Common myeloid progenitor, CD34-positive (primary cell): Measurements from ENCODE around the gene TRAPPC10.
"Not testable (repeated sequence)": the region's sequence is repeated elsewhere in the genome, so short reads cannot be mapped to it uniquely, and the experiment has no call there.

ENCODE experiments used
- CTCF ChIA-PET: fragments of 350-600 bp; sonication (Branson Sonifier 250); formaldehyde crosslinking; loops from one replicate; lab custom pipeline; 2021; ENCODE audit warnings: antibody characterized with exemption; lab: Charles Lee
- POLR2A ChIA-PET: fragments of 350-600 bp; sonication (Branson Sonifier 250); formaldehyde crosslinking; loops from one replicate; lab custom pipeline; 2021; ENCODE audit warnings: antibody characterized with exemption; lab: Charles Lee
- DNase-seq, 3 donors: peaks; one replicate each; pipeline versions ENCODE4 v3.0.0 to v3.0.0-alpha.2; 2013
- H3K27ac ChIP-seq, 2 experiments: 1 replicate in 1 of 2; 2 replicates in 1 of 2; pipeline ENCODE4 v1.7.0; 2013; ENCODE audit warnings: inconsistent platforms in 2 of 2, low read length in 2 of 2, mild to moderate bottlenecking in 2 of 2, low read depth in 1 of 2, moderate library complexity in 1 of 2; ENCODE audit not compliant: severe bottlenecking in 2 of 2, insufficient read depth in 1 of 2, poor library complexity in 1 of 2
- H3K27me3 ChIP-seq, 5 experiments: replicated peaks in 2 of 5; 1 replicate in 3 of 5; 2 replicates in 2 of 5; pipeline versions ENCODE4 v1.6.1 to v1.7.0; 2013; ENCODE audit warnings: low read length in 4 of 5, mild to moderate bottlenecking in 2 of 5, moderate library complexity in 2 of 5, inconsistent platforms in 1 of 5; ENCODE audit not compliant: insufficient read depth in 5 of 5, control insufficient read depth in 4 of 5
- H3K36me3 ChIP-seq, 4 experiments: 1 replicate in 2 of 4; 2 replicates in 2 of 4; pipeline versions ENCODE4 v1.6.1 to v1.7.0; 2013; ENCODE audit warnings: low read length in 3 of 4, control low read depth in 1 of 4, mild to moderate bottlenecking in 1 of 4; ENCODE audit not compliant: control insufficient read depth in 4 of 4, insufficient read depth in 4 of 4
- H3K4me1 ChIP-seq, 4 experiments: 1 replicate in 3 of 4; 2 replicates in 1 of 4; pipeline versions ENCODE4 v1.6.1 to v1.7.1; 2013; ENCODE audit warnings: low read length in 3 of 4, mild to moderate bottlenecking in 3 of 4, control low read depth in 1 of 4, inconsistent platforms in 1 of 4, moderate library complexity in 1 of 4; ENCODE audit not compliant: control insufficient read depth in 4 of 4, insufficient read depth in 4 of 4; ENCODE audit errors: control extremely low read depth in 1 of 4
- H3K4me3 ChIP-seq, 7 experiments: 1 replicate in 4 of 7; 2 replicates in 3 of 7; pipeline versions ENCODE4 v1.5.1 to v1.7.0; 2013; ENCODE audit warnings: mild to moderate bottlenecking in 7 of 7, low read length in 6 of 7, moderate library complexity in 6 of 7, inconsistent platforms in 2 of 7, low read depth in 2 of 7, control low read depth in 1 of 7; ENCODE audit not compliant: insufficient read depth in 4 of 7, control insufficient read depth in 1 of 7; ENCODE audit errors: extremely low read depth in 1 of 7
- H3K9me3 ChIP-seq, 5 experiments: 1 replicate in 4 of 5; 2 replicates in 1 of 5; pipeline versions ENCODE4 v1.6.1 to v1.7.1; 2013; ENCODE audit warnings: low read length in 4 of 5, mild to moderate bottlenecking in 2 of 5, inconsistent platforms in 1 of 5, low read depth in 1 of 5, moderate library complexity in 1 of 5; ENCODE audit not compliant: control insufficient read depth in 4 of 5, insufficient read depth in 2 of 5; ENCODE audit errors: control extremely low read depth in 1 of 5
- WGBS: methylation state at CpG from one replicate; pipeline ENCODE4 v1.1.5; 2013; ENCODE audit not compliant: insufficient coverage; 5-methylcytosine and 5-hydroxymethylcytosine counted together

TRAPPC10 gene

DNA sequence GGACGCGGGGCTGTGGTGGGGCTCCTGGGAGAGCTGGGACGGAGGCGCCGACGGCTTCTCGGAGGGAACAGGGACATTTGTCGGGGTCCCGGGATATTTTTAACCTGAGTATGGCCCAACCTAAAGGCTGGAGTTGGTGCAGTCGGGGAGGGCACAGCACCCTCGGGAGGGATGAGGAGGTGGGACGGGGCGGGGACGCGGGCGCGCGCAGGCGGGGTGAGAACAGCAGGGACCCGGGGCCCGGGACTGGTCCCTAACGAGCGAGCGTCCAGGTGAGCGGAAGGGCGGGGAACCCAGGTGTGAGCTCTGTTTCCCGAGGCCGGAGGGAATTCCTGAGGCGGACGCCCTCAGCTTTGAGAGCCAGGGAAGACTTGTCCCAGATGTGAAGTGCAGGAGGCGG lies 95.5 kb downstream of the TRAPPC10 start:
- H3K4me3 ChIP-seq = peak overlapping the region in 2 of 7 experiments; percentile 19 to 54

GRCh38 chr21:44113702-44114371 lies 101.7 kb downstream of the TRAPPC10 start:
- H3K9me3 ChIP-seq, DNase-seq, H3K27ac ChIP-seq, H3K36me3 ChIP-seq, CTCF ChIA-PET, H3K4me3 ChIP-seq, POLR2A ChIA-PET, H3K27me3 ChIP-seq, H3K4me1 ChIP-seq: not testable (repeated sequence)
- WGBS = no CpG with 5 or more reads among the region's 33 CpGs

More for the DNA sequence above, 95.5 kb downstream of the TRAPPC10 start:
- H3K4me1 ChIP-seq, DNase-seq, H3K9me3 ChIP-seq, POLR2A ChIA-PET, H3K27ac ChIP-seq, H3K36me3 ChIP-seq, CTCF ChIA-PET, H3K27me3 ChIP-seq: not testable (repeated sequence)
- WGBS = no CpG with 5 or more reads among the region's 31 CpGs

DNA sequence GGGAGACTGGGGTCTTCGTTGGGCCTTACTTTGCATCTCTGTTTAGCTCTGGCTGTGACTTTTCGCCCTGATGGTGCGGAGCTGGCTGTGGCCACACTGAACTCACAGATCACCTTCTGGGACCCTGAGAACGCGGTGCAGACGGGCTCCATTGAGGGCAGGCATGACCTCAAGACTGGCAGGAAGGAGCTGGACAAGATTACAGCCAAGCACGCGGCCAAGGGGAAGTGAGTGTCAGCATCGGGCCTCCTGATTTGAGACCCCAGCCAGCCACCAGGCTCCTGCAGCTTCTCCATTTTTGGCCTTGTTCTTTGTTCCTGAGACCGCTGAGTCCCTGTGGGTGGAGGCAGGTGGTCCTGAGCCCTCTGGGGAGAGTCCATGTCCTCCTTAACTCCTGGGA lies 110.0 kb downstream of the TRAPPC10 start:
- CTCF ChIA-PET, POLR2A ChIA-PET: not testable (repeated sequence)
- WGBS = no CpG with 5 or more reads among the region's 10 CpGs

DNA sequence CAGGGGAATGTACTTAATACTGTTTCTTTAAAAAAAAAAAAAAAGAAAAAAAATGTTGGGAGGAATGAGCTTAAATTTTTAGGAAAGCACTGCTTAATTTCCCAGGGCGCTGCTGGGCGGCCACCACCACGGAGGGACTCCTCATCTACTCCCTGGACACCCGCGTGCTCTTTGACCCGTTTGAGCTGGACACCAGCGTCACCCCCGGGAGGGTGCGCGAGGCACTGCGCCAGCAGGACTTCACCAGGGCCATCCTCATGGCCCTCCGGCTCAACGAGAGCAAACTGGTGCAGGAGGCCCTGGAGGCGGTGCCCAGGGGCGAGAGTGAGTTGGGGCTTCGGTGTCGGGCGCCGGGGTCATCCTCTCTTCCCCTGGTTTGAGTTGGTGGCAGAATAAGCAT lies 115.7 kb downstream of the TRAPPC10 start:
- CTCF ChIA-PET, POLR2A ChIA-PET, DNase-seq, H3K36me3 ChIP-seq, H3K4me1 ChIP-seq, H3K9me3 ChIP-seq, H3K4me3 ChIP-seq, H3K27ac ChIP-seq, H3K27me3 ChIP-seq: not testable (repeated sequence)
- no CpG with 5 or more reads among the region's 19 CpGs for WGBS

More for the DNA sequence above, 110.0 kb downstream of the TRAPPC10 start:
- H3K9me3 ChIP-seq, H3K36me3 ChIP-seq, H3K27me3 ChIP-seq, DNase-seq, H3K27ac ChIP-seq, H3K4me1 ChIP-seq, H3K4me3 ChIP-seq: not testable (repeated sequence)

GRCh38 chr21:44133715-44134057 lies 121.6 kb downstream of the TRAPPC10 start:
- H3K27me3 ChIP-seq, H3K9me3 ChIP-seq, POLR2A ChIA-PET, DNase-seq, H3K36me3 ChIP-seq, H3K27ac ChIP-seq, H3K4me1 ChIP-seq, CTCF ChIA-PET: not testable (repeated sequence)
- WGBS = no CpG with 5 or more reads among the region's 35 CpGs
- peak overlapping the region in 1 of 7 experiments; percentile 51 for H3K4me3 ChIP-seq

DNA sequence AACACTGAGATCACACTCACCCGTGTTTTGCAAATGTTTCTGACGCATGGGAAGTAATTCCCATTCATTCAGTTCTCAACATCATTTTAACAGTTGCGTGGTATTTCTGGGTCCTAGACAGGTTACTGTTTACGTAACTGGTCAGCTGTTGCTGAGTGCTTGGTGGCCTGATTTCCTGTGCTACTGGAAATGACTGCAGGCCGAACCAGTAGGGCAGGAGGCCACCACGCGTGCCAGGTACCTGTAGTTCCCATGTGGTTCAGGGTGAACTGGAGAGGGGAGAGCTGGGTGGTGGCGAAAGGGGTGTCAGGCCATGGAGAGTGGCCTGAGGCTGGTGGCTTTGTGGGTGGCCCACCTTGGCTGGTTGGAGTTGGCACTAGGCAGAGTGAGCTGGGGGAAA lies 122.6 kb downstream of the TRAPPC10 start:
- POLR2A ChIA-PET, H3K4me3 ChIP-seq, H3K36me3 ChIP-seq, H3K27ac ChIP-seq, H3K27me3 ChIP-seq, DNase-seq, H3K4me1 ChIP-seq, H3K9me3 ChIP-seq, CTCF ChIA-PET: not testable (repeated sequence)
- WGBS = no CpG with 5 or more reads among the region's 8 CpGs

- H3K4me1 ChIP-seq, DNase-seq, CTCF ChIA-PET, H3K36me3 ChIP-seq, H3K27ac ChIP-seq, H3K9me3 ChIP-seq, H3K4me3 ChIP-seq, POLR2A ChIA-PET, H3K27me3 ChIP-seq: not testable (repeated sequence)
- WGBS = no CpG with 5 or more reads among the region's 15 CpGs
Measured at GRCh38 chr21:44138039-44138438, 125.9 kb downstream of the TRAPPC10 start.
